GM06990 (cell line): ENCODE measurements around the gene PLEKHH3.

Experiments used
- DNase-seq: peaks from one replicate; pipeline ENCODE4 v3.0.0-alpha.2; 2011; ENCODE audit not compliant: insufficient read length; ENCODE audit errors: extremely low read depth
- H3K27me3 ChIP-seq: replicated peaks from 2 replicates; pipeline ENCODE4 v1.6.0; 2011; ENCODE audit warnings: low read length; ENCODE audit not compliant: control insufficient read depth, insufficient read depth
- H3K36me3 ChIP-seq: 2 replicates; pipeline ENCODE4 v1.5.1; 2011; ENCODE audit warnings: low read length; ENCODE audit not compliant: control insufficient read depth, insufficient read depth
- H3K4me3 ChIP-seq: replicated peaks from 2 replicates; pipeline ENCODE4 v1.5.1; 2011; ENCODE audit warnings: low read depth, mild to moderate bottlenecking, control low read depth, low read length
- TF ChIP-seq, protein P1 (sequence below): IDR thresholded peaks from 2 replicates; pipeline ENCODE4 v1.5.1; 2011; ENCODE audit warnings: low read length, control low read depth, mild to moderate bottlenecking, inconsistent platforms; ENCODE audit not compliant: insufficient read depth, poor library complexity, severe bottlenecking

PLEKHH3 gene

DNA sequence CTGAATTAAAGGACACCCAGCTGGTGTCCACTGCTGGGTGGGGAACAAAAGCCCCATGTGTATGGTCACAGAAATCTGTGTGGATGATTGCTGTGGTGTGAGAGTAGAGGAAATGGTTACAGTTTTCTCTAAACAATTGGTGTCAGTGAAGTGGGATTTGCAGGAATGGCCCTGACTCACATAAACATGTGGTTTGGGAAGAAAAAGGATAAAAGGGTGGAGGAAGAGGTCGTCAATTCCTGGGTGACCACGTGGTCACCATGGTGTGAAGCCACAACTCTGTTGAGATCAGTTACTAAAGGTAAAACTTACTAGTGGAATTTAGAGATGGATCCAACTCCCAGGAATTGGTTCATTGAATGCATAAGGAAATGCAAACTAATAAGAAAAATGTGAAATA is 21.3 kb downstream of the PLEKHH3 start:
- Histone ChIP-seq H3K27me3 (no peaks in the 10 kb centered on the region), H3K36me3 (no peaks in the 10 kb centered on the region; the same call in 1 of the 2 replicates), H3K4me3 (no peak overlapping the region)
- TF ChIP-seq, protein P1, sequence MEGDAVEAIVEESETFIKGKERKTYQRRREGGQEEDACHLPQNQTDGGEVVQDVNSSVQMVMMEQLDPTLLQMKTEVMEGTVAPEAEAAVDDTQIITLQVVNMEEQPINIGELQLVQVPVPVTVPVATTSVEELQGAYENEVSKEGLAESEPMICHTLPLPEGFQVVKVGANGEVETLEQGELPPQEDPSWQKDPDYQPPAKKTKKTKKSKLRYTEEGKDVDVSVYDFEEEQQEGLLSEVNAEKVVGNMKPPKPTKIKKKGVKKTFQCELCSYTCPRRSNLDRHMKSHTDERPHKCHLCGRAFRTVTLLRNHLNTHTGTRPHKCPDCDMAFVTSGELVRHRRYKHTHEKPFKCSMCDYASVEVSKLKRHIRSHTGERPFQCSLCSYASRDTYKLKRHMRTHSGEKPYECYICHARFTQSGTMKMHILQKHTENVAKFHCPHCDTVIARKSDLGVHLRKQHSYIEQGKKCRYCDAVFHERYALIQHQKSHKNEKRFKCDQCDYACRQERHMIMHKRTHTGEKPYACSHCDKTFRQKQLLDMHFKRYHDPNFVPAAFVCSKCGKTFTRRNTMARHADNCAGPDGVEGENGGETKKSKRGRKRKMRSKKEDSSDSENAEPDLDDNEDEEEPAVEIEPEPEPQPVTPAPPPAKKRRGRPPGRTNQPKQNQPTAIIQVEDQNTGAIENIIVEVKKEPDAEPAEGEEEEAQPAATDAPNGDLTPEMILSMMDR: no peak
- no peak for DNase-seq

DNA sequence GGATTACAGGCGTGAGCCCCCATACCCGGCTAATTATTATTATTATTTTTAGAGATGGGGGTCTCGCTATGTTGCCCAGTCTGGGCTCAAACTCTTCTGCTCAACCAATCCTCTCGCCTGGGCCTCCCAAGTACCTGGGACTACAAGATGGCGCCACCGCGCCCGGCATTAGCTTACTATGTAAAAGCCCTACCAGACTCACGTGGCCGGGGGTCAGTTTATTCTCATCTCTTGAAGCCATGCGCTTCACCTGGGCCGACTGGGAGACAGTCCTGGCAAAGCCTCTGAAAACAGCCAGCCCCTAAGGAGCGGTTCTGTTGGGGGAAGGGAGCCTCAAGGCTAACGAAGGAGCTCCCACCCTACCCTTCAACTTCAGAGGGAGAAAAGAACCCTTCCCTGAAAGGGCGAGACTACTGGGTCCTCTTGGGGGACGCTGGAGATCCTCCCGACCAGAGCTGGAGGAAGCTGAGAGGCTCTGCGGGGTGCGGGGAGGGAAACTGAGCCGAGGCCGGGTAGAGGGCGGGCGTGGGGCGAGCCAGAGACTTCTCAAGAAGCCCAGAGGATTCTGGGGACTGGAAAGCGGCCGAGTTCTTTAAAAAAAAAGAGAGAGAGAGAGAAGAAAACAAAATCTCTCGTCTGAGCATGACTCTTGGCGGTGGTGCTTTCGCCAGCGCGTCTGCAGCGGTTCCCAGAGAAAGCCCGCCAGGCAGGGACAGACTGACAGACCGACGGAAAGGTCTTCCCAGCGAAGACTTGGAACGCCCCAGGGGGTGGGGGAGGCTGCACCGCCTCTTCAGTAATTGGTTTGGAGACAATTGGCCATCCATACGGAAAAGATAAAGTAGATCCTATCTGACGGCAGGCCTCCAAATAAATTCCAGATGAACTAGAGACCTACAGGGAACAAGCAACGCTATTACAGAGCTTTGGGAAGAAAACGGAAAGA is 23.3 kb downstream of the PLEKHH3 start:
- no peak for DNase-seq
- TF ChIP-seq, protein P1: no peak
- no peaks in the 10 kb centered on the region for H3K36me3 ChIP-seq
- H3K4me3 ChIP-seq: no peak overlapping the region
- H3K27me3 ChIP-seq: no peaks in the 10 kb centered on the region

DNA sequence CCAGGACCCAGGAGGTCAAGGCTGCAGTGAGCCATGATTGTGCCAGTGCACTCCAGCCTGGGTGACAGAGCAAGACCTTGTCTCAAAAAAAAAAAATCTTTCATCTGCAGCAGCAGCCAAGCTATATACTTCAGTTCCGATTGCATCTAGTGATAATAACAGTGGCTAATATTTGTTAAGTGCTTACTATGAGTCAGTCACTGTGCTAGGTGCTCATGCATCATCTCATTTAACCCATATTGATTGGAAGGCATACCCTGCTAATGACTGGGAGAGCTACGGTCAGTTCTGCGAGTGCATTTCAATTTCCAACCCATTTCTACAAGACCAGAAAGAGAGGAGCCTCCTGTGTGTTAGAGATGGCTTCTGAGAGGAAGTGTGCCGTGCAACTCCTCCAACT is 25.4 kb downstream of the PLEKHH3 start:
- no peak overlapping the region for H3K4me3 ChIP-seq
- H3K36me3 ChIP-seq: no peaks in the 10 kb centered on the region
- TF ChIP-seq, protein P1: no peak
- H3K27me3 ChIP-seq: no peaks in the 10 kb centered on the region
- DNase-seq: no peak

DNA sequence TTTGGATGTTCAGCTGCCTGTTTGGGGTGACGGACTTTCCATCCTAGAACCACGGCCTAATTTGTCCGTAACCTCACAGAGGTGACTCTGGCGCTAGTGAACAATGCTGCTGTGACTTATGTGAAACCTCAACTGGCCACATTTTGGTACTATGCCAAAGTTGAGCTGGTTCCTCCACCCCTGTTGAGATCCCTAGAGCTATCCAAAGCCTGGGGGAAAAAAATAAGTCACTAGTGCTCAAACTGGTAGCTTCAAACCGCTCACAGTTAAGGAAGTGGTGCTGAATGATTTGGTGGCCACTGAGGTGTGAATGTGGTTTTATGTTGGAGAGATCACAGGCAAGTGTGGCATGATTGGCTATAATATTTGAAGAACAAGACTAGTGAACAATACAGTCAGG is 29.0 kb downstream of the PLEKHH3 start:
- TF ChIP-seq, protein P1: no peak
- Histone ChIP-seq H3K27me3 (no peaks in the 10 kb centered on the region), H3K4me3 (no peak overlapping the region), H3K36me3 (no peaks in the 10 kb centered on the region)
- no peak for DNase-seq

DNA sequence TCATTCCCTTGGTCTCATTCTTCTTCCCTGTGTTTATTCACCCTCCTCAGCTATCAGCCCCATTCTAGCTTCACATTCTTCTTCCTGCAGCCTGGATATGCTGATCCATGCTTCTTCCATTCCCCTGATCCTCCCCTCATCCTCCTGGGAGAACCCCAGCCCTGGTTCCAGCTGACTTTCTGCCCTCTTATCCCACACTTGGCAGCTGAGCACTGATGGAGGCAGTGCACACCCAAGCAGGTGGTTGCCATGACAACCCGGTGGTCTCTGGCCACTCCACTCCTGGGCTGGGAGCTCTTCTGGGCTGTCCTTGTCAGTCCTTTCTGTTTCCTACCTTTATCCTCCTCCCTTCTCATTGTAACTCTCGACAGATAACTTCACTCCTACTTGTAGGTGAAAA is 34.5 kb downstream of the PLEKHH3 start:
- no peaks in the 10 kb centered on the region for H3K36me3 ChIP-seq
- TF ChIP-seq, protein P1: no peak
- H3K4me3 ChIP-seq: no peak overlapping the region
- H3K27me3 ChIP-seq: no peaks in the 10 kb centered on the region
- DNase-seq: no peak
